ENCODE results near the gene MTF2.
"Not testable (repeated sequence)": the region's sequence is repeated elsewhere in the genome, so short reads cannot be mapped to it uniquely, and the experiment has no call there.

Gene MTF2

DNA sequence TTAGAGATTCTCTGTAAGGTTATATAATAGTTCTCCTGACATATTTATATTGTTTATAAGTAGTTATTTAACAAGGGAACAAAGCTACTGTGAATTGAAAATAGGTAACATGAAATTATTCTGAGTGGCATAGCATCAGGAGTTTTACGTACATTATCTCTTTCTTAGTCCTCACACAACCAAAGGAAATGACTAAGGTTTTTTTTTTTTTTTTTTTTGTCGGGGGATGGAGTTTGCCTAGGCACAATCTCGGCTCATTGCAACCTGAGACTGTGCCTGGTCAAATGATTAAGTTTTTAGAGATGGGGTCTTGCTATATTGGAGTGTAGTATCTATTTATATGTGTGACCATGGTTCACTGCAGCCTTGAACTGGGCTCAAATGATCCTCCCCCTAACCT lies 76.3 kb downstream of the MTF2 start:
- TF ChIP-seq POLR2A (IDR thresholded peaks at IDR 0.05; ENCODE audit: extremely low read depth, insufficient read length) (no peak), CTCF (IDR thresholded peaks at IDR 0.05; ENCODE audit: low read depth, low read length) (no peak)
- no peak overlapping the region for H3K4me3 ChIP-seq (ENCODE audit: low read depth, low read length)
- DNase-seq (ENCODE audit: low read depth), result no peak

DNA sequence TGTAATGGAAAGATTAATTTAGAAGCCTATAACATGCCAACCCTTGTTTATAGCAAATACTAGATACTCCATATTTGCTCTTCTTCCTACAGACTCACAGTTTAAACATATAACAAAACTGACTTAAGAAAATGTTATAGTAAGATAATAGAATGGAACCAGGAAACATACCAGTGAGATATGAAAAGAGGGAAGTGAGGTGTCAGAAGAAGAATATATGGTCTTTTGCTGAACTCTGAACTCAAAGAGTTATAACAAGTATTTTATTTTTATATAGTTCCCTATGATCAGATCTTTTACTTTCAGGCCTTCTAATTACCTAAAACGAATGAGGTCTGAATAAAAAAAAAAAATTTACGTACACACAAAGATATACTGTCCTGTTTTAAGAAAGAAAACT lies 80.3 kb downstream of the MTF2 start:
- no peak for DNase-seq (ENCODE audit: low read depth)
- H3K4me3 ChIP-seq (ENCODE audit: low read depth, low read length), result no peak overlapping the region
- TF ChIP-seq CTCF (IDR thresholded peaks at IDR 0.05; ENCODE audit: low read depth, low read length) (no peak), MYC (IDR thresholded peaks at IDR 0.05; ENCODE audit: low read depth, low read length) (no peak), MAX (IDR thresholded peaks at IDR 0.05; ENCODE audit: low read depth, low read length) (no peak), POLR2A (IDR thresholded peaks at IDR 0.05; ENCODE audit: extremely low read depth, insufficient read length) (no peak)

DNA sequence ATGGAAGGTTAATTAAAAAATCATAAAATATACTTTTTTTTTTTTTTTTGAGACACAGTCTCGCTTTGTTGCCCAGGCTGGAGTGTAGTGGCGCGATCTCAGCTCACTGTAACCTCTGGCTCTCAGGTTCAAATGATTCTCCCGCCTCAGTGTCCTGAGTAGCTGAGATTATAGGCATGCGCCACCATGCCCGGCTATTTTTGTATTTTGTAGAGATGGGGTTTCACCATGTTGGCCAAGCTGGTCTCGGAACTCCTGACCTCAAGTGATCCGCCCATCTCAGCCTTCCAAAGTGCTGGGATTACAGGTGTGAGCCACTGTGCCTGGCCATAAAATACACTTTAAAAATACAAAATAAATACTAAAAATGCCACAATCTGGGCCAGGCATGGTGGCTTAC lies 84.2 kb downstream of the MTF2 start:
- not testable (repeated sequence) for DNase-seq (ENCODE audit: low read depth); H3K4me3 ChIP-seq (ENCODE audit: low read depth, low read length)

DNA sequence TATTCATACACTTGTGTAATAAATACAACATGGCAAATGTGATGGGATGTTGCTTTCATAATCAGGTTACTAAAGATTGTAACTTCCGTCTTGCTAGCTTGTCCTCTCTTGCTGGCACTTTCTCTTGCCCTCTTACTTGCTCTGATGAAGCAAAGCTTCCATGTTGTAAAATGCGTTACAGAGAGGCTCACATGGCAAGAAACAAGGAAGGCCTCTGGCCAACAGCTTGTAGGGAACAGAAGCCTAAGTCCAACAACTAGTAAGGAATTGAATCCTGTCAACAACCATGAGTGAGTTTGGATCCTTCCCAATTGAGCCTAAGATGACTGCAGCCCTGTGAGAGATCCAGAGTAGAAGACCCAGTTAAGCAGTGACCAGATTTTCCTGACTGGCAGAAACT lies 85.7 kb downstream of the MTF2 start:
- TF ChIP-seq CTCF (IDR thresholded peaks at IDR 0.05; ENCODE audit: low read depth, low read length), result no peak
- TF ChIP-seq MAX (IDR thresholded peaks at IDR 0.05; ENCODE audit: low read depth, low read length), result no peak
- no peak for TF ChIP-seq POLR2A (IDR thresholded peaks at IDR 0.05; ENCODE audit: extremely low read depth, insufficient read length)
- TF ChIP-seq MYC (IDR thresholded peaks at IDR 0.05; ENCODE audit: low read depth, low read length), result no peak
- no peak for DNase-seq (ENCODE audit: low read depth)
- H3K4me3 ChIP-seq (ENCODE audit: low read depth, low read length), result no peak overlapping the region

- not testable (repeated sequence) for H3K4me3 ChIP-seq (ENCODE audit: low read depth, low read length); DNase-seq (ENCODE audit: low read depth)
Observed at GRCh38 chr1:93165895-93166294, 86.8 kb downstream of the MTF2 start.

DNA sequence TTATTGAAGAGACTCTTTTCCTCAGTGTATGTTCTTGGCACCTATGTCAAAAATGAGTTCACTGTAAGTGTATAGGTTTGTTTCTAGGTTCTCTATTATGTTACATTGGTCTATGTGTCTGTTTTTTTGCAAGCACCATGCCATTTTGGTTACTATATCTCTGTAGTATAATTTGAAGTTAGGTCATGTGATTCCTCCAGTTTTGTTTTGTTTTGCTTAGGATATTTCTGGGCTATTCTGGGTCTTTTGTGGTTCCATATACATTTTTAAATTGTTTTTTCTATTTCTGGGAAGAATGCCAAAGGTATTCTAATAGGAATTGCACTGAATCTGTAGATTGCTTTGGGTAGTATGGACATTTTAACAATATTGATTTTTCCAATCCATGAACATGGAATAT lies 87.9 kb downstream of the MTF2 start:
- TF ChIP-seq POLR2A (IDR thresholded peaks at IDR 0.05; ENCODE audit: extremely low read depth, insufficient read length) (no peak), CTCF (IDR thresholded peaks at IDR 0.05; ENCODE audit: low read depth, low read length) (no peak), MYC (IDR thresholded peaks at IDR 0.05; ENCODE audit: low read depth, low read length) (no peak)
- no peak overlapping the region for H3K4me3 ChIP-seq (ENCODE audit: low read depth, low read length)
- no peak for DNase-seq (ENCODE audit: low read depth)

- H3K4me3 ChIP-seq (ENCODE audit: low read depth, low read length); DNase-seq (ENCODE audit: low read depth): not testable (repeated sequence)
Observed at GRCh38 chr1:93170141-93170678, 91.1 kb downstream of the MTF2 start.

GRCh38 chr1:93171549-93172034 lies 92.5 kb downstream of the MTF2 start:
- TF ChIP-seq MAX (IDR thresholded peaks at IDR 0.05; ENCODE audit: low read depth, low read length), result no peak
- TF ChIP-seq POLR2A (IDR thresholded peaks at IDR 0.05; ENCODE audit: extremely low read depth, insufficient read length), result no peak
- no peak for TF ChIP-seq MYC (IDR thresholded peaks at IDR 0.05; ENCODE audit: low read depth, low read length)
- TF ChIP-seq CTCF (IDR thresholded peaks at IDR 0.05; ENCODE audit: low read depth, low read length), result no peak
- H3K4me3 ChIP-seq (ENCODE audit: low read depth, low read length), result no peak overlapping the region
- DNase-seq (ENCODE audit: low read depth), result no peak

All from NB4 (cell line).